Smooth muscle cell (in vitro differentiated cells): ENCODE results near the gene KCNMB2. TPM values are rescaled to one million over a fixed set of nuclear protein-coding genes. Genes with fewer than 3 reads are reported as not detected.

Experiments used
- DNase-seq: peaks from one replicate; lab custom pipeline; 2025; ENCODE audit not compliant: unreplicated experiment; lab: John Stamatoyannopoulos, UW
- H2AFZ ChIP-seq: fragments of 200-600 bp; sonication (generic); 2 replicates; pipeline ENCODE4 v1.6.0; 2016; ENCODE audit warnings: antibody characterized with exemption, low read depth, mild to moderate bottlenecking
- H3F3A ChIP-seq: fragments of 200-600 bp; sonication (generic); 2 replicates; pipeline ENCODE4 v1.6.0; 2017; ENCODE audit warnings: antibody characterized with exemption, low read depth
- H3K27ac ChIP-seq: fragments of 200-600 bp; sonication (generic); 2 replicates; pipeline ENCODE4 v1.5.1; 2016; ENCODE audit warnings: low read depth, mild to moderate bottlenecking
- H3K27me3 ChIP-seq: fragments of 200-600 bp; sonication (generic); 2 replicates; pipeline ENCODE4 v1.6.1; 2016; ENCODE audit warnings: low read depth, mild to moderate bottlenecking
- H3K36me3 ChIP-seq: fragments of 200-600 bp; sonication (generic); 2 replicates; pipeline ENCODE4 v1.5.1; 2016; ENCODE audit warnings: low read depth
- H3K4me1 ChIP-seq: fragments of 200-600 bp; sonication (generic); 2 replicates; pipeline ENCODE4 v1.5.1; 2016; ENCODE audit warnings: low read depth
- H3K4me2 ChIP-seq: fragments of 200-600 bp; sonication (generic); 2 replicates; pipeline ENCODE4 v1.6.0; 2016; ENCODE audit warnings: mild to moderate bottlenecking
- H3K4me3 ChIP-seq: fragments of 200-600 bp; sonication (generic); 2 replicates; pipeline ENCODE4 v1.5.1; 2016; ENCODE audit warnings: mild to moderate bottlenecking
- H3K79me2 ChIP-seq: fragments of 200-600 bp; sonication (generic); 2 replicates; pipeline ENCODE4 v1.6.0; 2016; ENCODE audit warnings: low read depth, mild to moderate bottlenecking
- H3K9ac ChIP-seq: fragments of 200-600 bp; sonication (generic); 2 replicates; pipeline ENCODE4 v1.6.0; 2016; ENCODE audit warnings: low read depth
- H3K9me3 ChIP-seq: fragments of 200-600 bp; sonication (generic); replicated peaks from 2 replicates; pipeline ENCODE4 v1.5.1; 2016; ENCODE audit warnings: low read depth
- H4K20me1 ChIP-seq: fragments of 200-600 bp; sonication (generic); 2 replicates; pipeline ENCODE4 v1.6.0; 2016; ENCODE audit warnings: low read depth
- CTCF ChIP-seq: fragments of 200-600 bp; sonication (generic); IDR thresholded peaks from 2 replicates; pipeline ENCODE4 v1.5.1; 2017; ENCODE audit warnings: borderline replicate concordance, mild to moderate bottlenecking, antibody characterized with exemption; ENCODE audit not compliant: insufficient read depth, poor library complexity, severe bottlenecking
- WGBS: methylation state at CpG from one replicate; pipeline ENCODE4 v1.1.7; 2016; ENCODE audit warnings: low lambda C conversion rate; 5-methylcytosine and 5-hydroxymethylcytosine counted together
- polyA plus RNA-seq: library from polyadenylated mRNA; unstranded; fragments of >200 nt; fragmentation: Nextera tagmentation; extraction: Ambion mirVana; gene quantifications from 2 replicates; pipeline ENCODE4 v1.2.1, GENCODE V29; 2016
- total RNA-seq: library from RNA; depleted of rRNA; stranded (reverse); fragments of >200 nt; gene quantifications from 2 replicates; pipeline ENCODE4 v1.2.3, GENCODE V29; 2014

KCNMB2 gene
- total and polyA plus RNA-seq, 2 experiments from 2014 or later: 0.09 TPM; not detected in 1

GRCh38 chr3:178787960-178788359, 251.7 kb downstream of the KCNMB2 start:
- WGBS: 93% methylated on average over 1 of the region's 1 CpG

GRCh38 chr3:178794711-178795110, 258.5 kb downstream of the KCNMB2 start:
- H3K27me3 ChIP-seq: no peaks in the 10 kb centered on the region
- H3K36me3 ChIP-seq: peaks cover 7% of the 10 kb centered on the region
- H3K4me2 ChIP-seq: no peak overlapping the region
- no peak overlapping the region for H2AFZ ChIP-seq
- no peak overlapping the region for H3K4me3 ChIP-seq
- H3K4me1 ChIP-seq: no peaks in the 10 kb centered on the region
- H3K9ac ChIP-seq: no peak overlapping the region
- no peaks in the 10 kb centered on the region for H3F3A ChIP-seq
- DNase-seq: no peak
- H3K9me3 ChIP-seq: no peaks in the 10 kb centered on the region
- TF ChIP-seq CTCF: no peak
- no peaks in the 10 kb centered on the region for H4K20me1 ChIP-seq
- H3K79me2 ChIP-seq: no peaks in the 10 kb centered on the region
- H3K27ac ChIP-seq: no peak overlapping the region

More at GRCh38 chr3:178787960-178788359, 251.7 kb downstream of the KCNMB2 start:
- Histone ChIP-seq H3K4me2 (no peak overlapping the region), H3K4me1 (no peaks in the 10 kb centered on the region), H3K27ac (no peak overlapping the region), H3K27me3 (no peaks in the 10 kb centered on the region), H3K9me3 (no peaks in the 10 kb centered on the region), H4K20me1 (no peaks in the 10 kb centered on the region), H3K9ac (no peak overlapping the region), H3K4me3 (no peak overlapping the region), H2AFZ (no peak overlapping the region), H3F3A (no peaks in the 10 kb centered on the region), H3K79me2 (no peaks in the 10 kb centered on the region), H3K36me3 (peaks cover 7% of the 10 kb centered on the region)
- TF ChIP-seq CTCF: no peak
- DNase-seq: no peak

GRCh38 chr3:178795349-178795748, 259.1 kb downstream of the KCNMB2 start:
- no peaks in the 10 kb centered on the region for H4K20me1 ChIP-seq
- no peak for DNase-seq
- no peak overlapping the region for H3K27ac ChIP-seq
- no peak overlapping the region for H3K4me3 ChIP-seq
- no peaks in the 10 kb centered on the region for H3K27me3 ChIP-seq
- no peaks in the 10 kb centered on the region for H3K79me2 ChIP-seq
- no peak overlapping the region for H3K9ac ChIP-seq
- H2AFZ ChIP-seq: no peak overlapping the region
- peaks cover 7% of the 10 kb centered on the region for H3K36me3 ChIP-seq
- H3K9me3 ChIP-seq: no peaks in the 10 kb centered on the region
- TF ChIP-seq CTCF: no peak
- no peaks in the 10 kb centered on the region for H3F3A ChIP-seq
- 24% methylated on average over 2 of the region's 2 CpGs for WGBS
- H3K4me1 ChIP-seq: no peaks in the 10 kb centered on the region
- no peak overlapping the region for H3K4me2 ChIP-seq

GRCh38 chr3:178802259-178802658, 266.0 kb downstream of the KCNMB2 start:
- TF ChIP-seq CTCF: no peak
- no peak for DNase-seq
- Histone ChIP-seq H3K36me3 (no peaks in the 10 kb centered on the region), H3K4me2 (no peak overlapping the region), H3K4me3 (no peak overlapping the region), H3K79me2 (no peaks in the 10 kb centered on the region), H3F3A (no peaks in the 10 kb centered on the region), H3K4me1 (no peaks in the 10 kb centered on the region), H4K20me1 (no peaks in the 10 kb centered on the region), H3K27me3 (no peaks in the 10 kb centered on the region), H3K9me3 (no peaks in the 10 kb centered on the region), H3K9ac (no peak overlapping the region), H2AFZ (no peak overlapping the region), H3K27ac (no peak overlapping the region)
- 93% methylated on average over 3 of the region's 3 CpGs for WGBS
